Thyroid gland (tissue), 4 donors: ENCODE results near the gene CYBC1.

Experiments
- CTCF ChIP-seq, 6 experiments: fragments of 200-600 bp in 3 of 6; fragments of 450-650 bp in 3 of 6; sonication (generic) in 3 of 6; IDR thresholded peaks; one replicate each; pipeline ENCODE4 v1.5.1; 2016 to 2019; ENCODE audit warnings: antibody characterized with exemption in 6 of 6, mild to moderate bottlenecking in 2 of 6, inconsistent platforms in 1 of 6, moderate library complexity in 1 of 6
- POLR2A ChIP-seq, 2 donors: fragments of 450-650 bp; IDR thresholded peaks; one replicate each; pipeline ENCODE4 v1.6.1; 2017; ENCODE audit warnings: antibody characterized with exemption in 2 of 2, mild to moderate bottlenecking in 2 of 2, moderate library complexity in 1 of 2

- no peak for TF ChIP-seq POLR2A (IDR thresholded peaks at IDR 0.05)
- TF ChIP-seq CTCF (IDR thresholded peaks at IDR 0.05), result no peak
These were observed 632 bp downstream of the CYBC1 start for GRCh38 chr17:82449883-82450356.
